IMR-90 (cell line): ENCODE results near the gene MAP7D1. TPM values are rescaled to one million over a fixed set of nuclear protein-coding genes. Genes with fewer than 3 reads are reported as not detected.

Experiments used
- ATAC-seq: fragments of 200-7000 bp; cut with Tn5 transposase; 2 replicates; pipeline ENCODE4 v1.9.1; 2020; ENCODE audit warnings: low read depth, mild to moderate bottlenecking, moderate library complexity
- BruUV-seq: library from RNA; stranded (reverse); fragments of 400-500 nt; replicated peaks from 2 replicates; lab custom pipeline; 2021; lab: Mats Ljungman, UMichigan
- CTCF ChIA-PET: fragments of 300-600 bp; formaldehyde crosslinking; extraction: SDS; loops from one replicate; lab custom pipeline; 2021; ENCODE audit warnings: antibody characterized with exemption; lab: Yijun Ruan, JAX
- POLR2A ChIA-PET: fragments of 300-600 bp; sonication (Branson Sonifier 250); formaldehyde crosslinking; loops from one replicate; lab custom pipeline; 2022; ENCODE audit warnings: antibody characterized with exemption; ENCODE audit not compliant: unreplicated experiment; lab: Charles Lee
- DNase-seq: peaks from one replicate; pipeline ENCODE4 v3.0.0; 2013
- H2AFZ ChIP-seq: replicated peaks from 2 replicates; pipeline ENCODE3; 2013; ENCODE audit warnings: low read length, mild to moderate bottlenecking; ENCODE audit not compliant: poor library complexity
- H2AK5ac ChIP-seq: 2 replicates; pipeline ENCODE4 v1.6.1; 2013; ENCODE audit warnings: low read depth, low read length, inconsistent platforms
- H2AK9ac ChIP-seq: replicated peaks from 2 replicates; pipeline ENCODE3; 2013; ENCODE audit warnings: mild to moderate bottlenecking, low read depth, low read length, moderate library complexity; ENCODE audit not compliant: poor library complexity
- H2BK120ac ChIP-seq: 2 replicates; pipeline ENCODE4 v1.6.1; 2013; ENCODE audit warnings: low read depth, low read length, inconsistent platforms
- H2BK15ac ChIP-seq: 3 replicates; pipeline ENCODE4 v1.6.1; 2013; ENCODE audit warnings: low read depth, low read length, inconsistent platforms
- H2BK20ac ChIP-seq: 2 replicates; pipeline ENCODE4 v1.6.1; 2013; ENCODE audit warnings: low read depth, mild to moderate bottlenecking, inconsistent platforms, low read length, moderate library complexity
- H2BK5ac ChIP-seq: 2 replicates; pipeline ENCODE4 v1.6.1; 2013; ENCODE audit warnings: mild to moderate bottlenecking, low read depth, low read length, inconsistent platforms; ENCODE audit not compliant: poor library complexity, severe bottlenecking
- H3K14ac ChIP-seq: replicated peaks from 2 replicates; pipeline ENCODE4 v1.6.1; 2013; ENCODE audit warnings: low read depth, low read length, inconsistent platforms
- H3K18ac ChIP-seq: 2 replicates; pipeline ENCODE4 v1.6.1; 2013; ENCODE audit warnings: low read depth, low read length, control low read depth
- H3K23ac ChIP-seq: 2 replicates; pipeline ENCODE4 v1.6.1; 2013; ENCODE audit warnings: low read depth, low read length, inconsistent platforms
- H3K27ac ChIP-seq: 2 replicates; pipeline ENCODE4 v1.5.1; 2013; ENCODE audit warnings: mild to moderate bottlenecking, control low read depth, low read length; ENCODE audit not compliant: insufficient read depth
- H3K27me3 ChIP-seq: 2 replicates; pipeline ENCODE4 v1.6.1; 2013; ENCODE audit warnings: low read length; ENCODE audit not compliant: control insufficient read depth, insufficient read depth
- H3K36me3 ChIP-seq: 2 replicates; pipeline ENCODE4 v1.6.1; 2013; ENCODE audit warnings: low read length, mixed read lengths; ENCODE audit not compliant: control insufficient read depth, insufficient read depth
- H3K4ac ChIP-seq: 2 replicates; pipeline ENCODE4 v1.6.1; 2013; ENCODE audit warnings: low read depth, low read length, inconsistent platforms
- H3K4me1 ChIP-seq: 2 replicates; pipeline ENCODE4 v1.6.1; 2013; ENCODE audit warnings: low read length, mixed read lengths; ENCODE audit not compliant: control insufficient read depth, insufficient read depth
- H3K4me2 ChIP-seq: 2 replicates; pipeline ENCODE4 v1.6.1; 2013; ENCODE audit warnings: low read depth, mild to moderate bottlenecking, control low read depth, low read length, moderate library complexity
- H3K4me3 ChIP-seq: 2 replicates; pipeline ENCODE4 v1.5.1; 2013; ENCODE audit warnings: low read depth, mild to moderate bottlenecking, control low read depth, low read length, moderate library complexity; ENCODE audit not compliant: insufficient read depth
- H3K56ac ChIP-seq: 2 replicates; pipeline ENCODE4 v1.6.1; 2013; ENCODE audit warnings: low read length, inconsistent platforms; ENCODE audit not compliant: insufficient read depth; ENCODE audit errors: extremely low read depth
- H3K79me1 ChIP-seq, 2 experiments: 2 replicates each; pipeline ENCODE4 v1.6.1; 2013; ENCODE audit warnings: low read length in 2 of 2, inconsistent platforms in 1 of 2, low read depth in 1 of 2
- H3K9ac ChIP-seq: 2 replicates; pipeline ENCODE4 v1.6.1; 2013; ENCODE audit warnings: low read depth, low read length, control low read depth
- H3K9me1 ChIP-seq: 2 replicates; pipeline ENCODE4 v1.6.1; 2013; ENCODE audit warnings: low read length, inconsistent platforms; ENCODE audit not compliant: insufficient read depth
- H3K9me3 ChIP-seq: 2 replicates; pipeline ENCODE4 v1.6.1; 2013; ENCODE audit warnings: low read length; ENCODE audit not compliant: control insufficient read depth, insufficient read depth
- H4K20me1 ChIP-seq: 2 replicates; pipeline ENCODE4 v1.6.1; 2013; ENCODE audit warnings: low read length, inconsistent platforms; ENCODE audit not compliant: insufficient read depth
- H4K5ac ChIP-seq: 2 replicates; pipeline ENCODE4 v1.6.1; 2013; ENCODE audit warnings: mild to moderate bottlenecking, low read depth, low read length, control low read depth
- H4K8ac ChIP-seq, 2 experiments: 2 replicates each; pipeline ENCODE4 v1.6.1; 2013; ENCODE audit warnings: low read depth in 2 of 2, low read length in 2 of 2, control low read depth in 1 of 2, inconsistent platforms in 1 of 2
- H4K91ac ChIP-seq: 2 replicates; pipeline ENCODE4 v1.6.1; 2013; ENCODE audit warnings: low read depth, low read length, inconsistent platforms; ENCODE audit not compliant: insufficient read depth
- BHLHE40 ChIP-seq: fragments of 150-350 bp; IDR thresholded peaks from 2 replicates; pipeline ENCODE4 v1.6.1; 2016; ENCODE audit warnings: mild to moderate bottlenecking, low read depth, low read length
- CEBPB ChIP-seq: IDR thresholded peaks from 2 replicates; pipeline ENCODE4 v1.6.1; 2012; ENCODE audit warnings: low read depth, low read length, improper control_type of control experiment
- CHD1 ChIP-seq: IDR thresholded peaks from 2 replicates; pipeline ENCODE4 v1.6.1; 2012; ENCODE audit warnings: low read depth, low read length, improper control_type of control experiment
- FOS ChIP-seq: fragments of 150-350 bp; IDR thresholded peaks from 2 replicates; pipeline ENCODE4 v1.6.1; 2016; ENCODE audit warnings: low read depth, low read length
- MAFK ChIP-seq: IDR thresholded peaks from 2 replicates; pipeline ENCODE4 v1.6.1; 2012; ENCODE audit warnings: low read depth, low read length, improper control_type of control experiment
- MAZ ChIP-seq: IDR thresholded peaks from 2 replicates; pipeline ENCODE4 v1.6.1; 2012; ENCODE audit warnings: low read depth, mild to moderate bottlenecking, low read length, improper control_type of control experiment, moderate library complexity, borderline replicate concordance
- MXI1 ChIP-seq: IDR thresholded peaks from 2 replicates; pipeline ENCODE4 v1.6.1; 2012; ENCODE audit warnings: low read depth, mild to moderate bottlenecking, low read length, moderate library complexity, borderline replicate concordance
- NFE2L2 ChIP-seq: fragments of 150-350 bp; IDR thresholded peaks from 2 replicates; pipeline ENCODE4 v1.6.1; 2016; ENCODE audit warnings: low read depth, mild to moderate bottlenecking, low read length
- POLR2A ChIP-seq: IDR thresholded peaks from 2 replicates; pipeline ENCODE4 v1.6.1; 2012; ENCODE audit warnings: mild to moderate bottlenecking, low read depth, low read length
- RCOR1 ChIP-seq: IDR thresholded peaks from 2 replicates; pipeline ENCODE4 v1.6.1; 2012; ENCODE audit warnings: mild to moderate bottlenecking, low read length, improper control_type of control experiment; ENCODE audit not compliant: insufficient replicate concordance
- SMC3 ChIP-seq: fragments of 150-350 bp; IDR thresholded peaks from 2 replicates; pipeline ENCODE4 v1.6.1; 2016; ENCODE audit warnings: low read depth, mild to moderate bottlenecking, antibody characterized with exemption, low read length, moderate library complexity
- WGBS, 2 experiments: methylation state at CpG; one replicate each; pipeline versions ENCODE4 v1.1.5 to v1.1.7; 2013; ENCODE audit warnings: missing lambda C conversion rate in 2 of 2; ENCODE audit not compliant: insufficient read length in 1 of 2; ENCODE audit errors: extremely low coverage in 2 of 2; 5-methylcytosine and 5-hydroxymethylcytosine counted together
- dilution Hi-C: fragments of 300-500 bp; cut with HindIII; formaldehyde crosslinking; loops from one replicate; pipeline ENCODE4 v1.14.3; 2018; ENCODE audit warnings: low sequenced_read_pairs; ENCODE audit not compliant: unreplicated experiment
- in situ Hi-C: fragments of 300-500 bp; cut with MboI; formaldehyde crosslinking; loops from 3 replicates; pipeline ENCODE4 v1.14.3; 2019; ENCODE audit warnings: low sequenced_read_pairs, inconsistent platforms, mixed read lengths
- intact Hi-C: fragments of 100-400 bp; cut with micrococcal nuclease; formaldehyde crosslinking; loops from 2 replicates; pipeline ENCODE4 v1.10.0; 2022
- polyA plus RNA-seq, 3 experiments: library from polyadenylated mRNA; depleted of rRNA; stranded (reverse); fragments of >200 nt; gene quantifications; 2 replicates each; pipeline ENCODE4 v1.2.3, GENCODE V29; 2012; ENCODE audit warnings: low replicate concordance in 1 of 3
- total RNA-seq: library from RNA; depleted of rRNA; stranded (reverse); fragments of >200 nt; gene quantifications from 2 replicates; pipeline ENCODE4 v1.2.3, GENCODE V29; 2012
- TF ChIP-seq, protein P1 (sequence below): conservative IDR thresholded peaks from 2 replicates; pipeline ENCODE4 v1.5.1; 2012; ENCODE audit warnings: mild to moderate bottlenecking, low read depth, low read length, improper control_type of control experiment

Gene MAP7D1
- total and polyA plus RNA-seq, 2 of the 4 experiments (the other 2 are of a cell fraction), result 32.3 to 81.9 TPM

DNA sequence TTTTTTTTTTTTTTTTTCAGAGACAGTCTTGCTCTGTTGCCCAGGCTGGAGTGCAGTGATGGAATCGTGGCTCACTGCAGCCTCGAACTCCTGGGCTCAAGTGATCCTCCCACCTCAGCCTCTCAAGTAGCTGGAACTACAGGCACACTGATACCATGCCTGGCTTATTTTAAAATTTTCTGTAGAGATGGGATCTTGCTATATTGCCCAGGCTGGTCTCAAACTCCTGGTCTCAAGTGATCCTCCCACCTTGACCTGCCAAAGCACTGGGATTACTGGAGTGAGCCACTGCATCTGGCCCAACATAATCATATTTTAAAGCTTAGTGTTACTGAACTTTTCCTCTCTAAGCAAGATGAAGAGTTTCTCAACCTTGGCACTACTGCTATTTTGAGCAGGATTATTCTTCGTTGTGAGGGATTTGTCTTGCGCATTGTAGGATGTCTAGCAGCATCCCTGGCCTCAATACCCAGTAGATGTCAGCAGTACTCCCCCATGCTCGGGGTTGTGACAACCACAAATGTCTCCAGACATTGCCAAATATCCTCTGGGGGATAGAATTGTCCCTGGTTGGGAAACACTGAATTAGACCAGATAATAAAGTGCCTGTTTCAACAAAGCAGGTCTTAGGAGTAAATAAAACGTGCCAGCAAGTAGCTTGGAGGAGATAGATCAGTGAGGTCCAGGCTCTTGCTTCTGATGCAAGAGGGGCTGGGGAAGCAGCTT lies 53.2 kb downstream of the MAP7D1 start:
- no peak overlapping the region for H2AK5ac ChIP-seq
- CTCF ChIA-PET, result interaction anchor here (1.8 kb wide), 1 partner anchor 16 kb away, joined by 4 read pairs; no protein-coding TSS in a partner anchor
- no TSS peak for BruUV-seq
- H2BK5ac ChIP-seq, result no peak overlapping the region
- TF ChIP-seq MXI1 (no peak), CHD1 (no peak), FOS (no peak), BHLHE40 (no peak), NFE2L2 (no peak), POLR2A (no peak), MAZ (no peak), CEBPB (no peak), RCOR1 (no peak), SMC3 (no peak), MAFK (no peak)
- TF ChIP-seq, protein P1, sequence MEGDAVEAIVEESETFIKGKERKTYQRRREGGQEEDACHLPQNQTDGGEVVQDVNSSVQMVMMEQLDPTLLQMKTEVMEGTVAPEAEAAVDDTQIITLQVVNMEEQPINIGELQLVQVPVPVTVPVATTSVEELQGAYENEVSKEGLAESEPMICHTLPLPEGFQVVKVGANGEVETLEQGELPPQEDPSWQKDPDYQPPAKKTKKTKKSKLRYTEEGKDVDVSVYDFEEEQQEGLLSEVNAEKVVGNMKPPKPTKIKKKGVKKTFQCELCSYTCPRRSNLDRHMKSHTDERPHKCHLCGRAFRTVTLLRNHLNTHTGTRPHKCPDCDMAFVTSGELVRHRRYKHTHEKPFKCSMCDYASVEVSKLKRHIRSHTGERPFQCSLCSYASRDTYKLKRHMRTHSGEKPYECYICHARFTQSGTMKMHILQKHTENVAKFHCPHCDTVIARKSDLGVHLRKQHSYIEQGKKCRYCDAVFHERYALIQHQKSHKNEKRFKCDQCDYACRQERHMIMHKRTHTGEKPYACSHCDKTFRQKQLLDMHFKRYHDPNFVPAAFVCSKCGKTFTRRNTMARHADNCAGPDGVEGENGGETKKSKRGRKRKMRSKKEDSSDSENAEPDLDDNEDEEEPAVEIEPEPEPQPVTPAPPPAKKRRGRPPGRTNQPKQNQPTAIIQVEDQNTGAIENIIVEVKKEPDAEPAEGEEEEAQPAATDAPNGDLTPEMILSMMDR, result no peak
- H4K20me1 ChIP-seq, result no peaks in the 10 kb centered on the region
- H2BK15ac ChIP-seq, result no peak overlapping the region
- no peak overlapping the region for H3K18ac ChIP-seq
- POLR2A ChIA-PET, result no interaction called here
- no peak overlapping the region for H3K9ac ChIP-seq
- no peak overlapping the region for H3K4me3 ChIP-seq
- peaks cover 4% of the 10 kb centered on the region for H3K4me1 ChIP-seq
- in situ Hi-C loops (no loop called here), intact Hi-C loops (no loop called here), dilution Hi-C loops (no loop called here)
- no peaks in the 10 kb centered on the region for H3K36me3 ChIP-seq
- H3K9me3 ChIP-seq, result no peaks in the 10 kb centered on the region
- H3K14ac ChIP-seq, result no peak overlapping the region
- DNase-seq, result no peak
- H2BK20ac ChIP-seq, result no peak overlapping the region
- no peak overlapping the region for H4K91ac ChIP-seq
- H2BK120ac ChIP-seq, result no peak overlapping the region
- H3K27me3 ChIP-seq, result no peaks in the 10 kb centered on the region
- WGBS, 2 experiments, result no CpG with 5 or more reads among the region's 6 CpGs
- H3K4ac ChIP-seq, result no peak overlapping the region
- H2AFZ ChIP-seq, result no peak overlapping the region
- no peak overlapping the region for H4K5ac ChIP-seq
- no peak overlapping the region for H2AK9ac ChIP-seq
- no peak overlapping the region for H3K4me2 ChIP-seq
- H3K9me1 ChIP-seq, result peaks cover 4% of the 10 kb centered on the region; the same call in 1 of the 2 replicates
- no peak overlapping the region for H3K56ac ChIP-seq
- H3K23ac ChIP-seq, result no peak overlapping the region
- no peak overlapping the region for H3K27ac ChIP-seq
- no peak overlapping the region for H4K8ac ChIP-seq
- no peak for ATAC-seq
- no peaks in the 10 kb centered on the region for H3K79me1 ChIP-seq
